ENCODE data around the gene RNFT1.
"Not testable (repeated sequence)": the region's sequence is repeated elsewhere in the genome, so short reads cannot be mapped to it uniquely, and the experiment has no call there.

RNFT1 gene

GRCh38 chr17:59964482-59965328 is at the start of gene RNFT1:
TSS of gene RNFT1 (minus strand) at chr17:59964740. CDS start at chr17:59964663, 77 bp downstream.
- Mint-ChIP-seq H3K4me1 (peaks cover 19% of the 10 kb centered on the region), H3K36me3 (ENCODE audit: low read depth) (peaks cover 15% of the 10 kb centered on the region), H3K4me3 (peak within 1 kb of the TSS; percentile 86), H3K27ac (peak within 1 kb of the TSS; percentile 87), H3K9me3 (no peaks in the 10 kb centered on the region), H3K27me3 (ENCODE audit: low read depth, poor library complexity) (peaks cover 4% of the 10 kb centered on the region)
- TF ChIP-seq CTCF (IDR thresholded peaks at IDR 0.05) = no peak
- DNase-seq = peak; percentile 96

- H3K36me3 Mint-ChIP-seq (ENCODE audit: low read depth); H3K9me3 Mint-ChIP-seq; H3K4me3 Mint-ChIP-seq; DNase-seq; H3K4me1 Mint-ChIP-seq; H3K27me3 Mint-ChIP-seq (ENCODE audit: low read depth, poor library complexity); H3K27ac Mint-ChIP-seq: not testable (repeated sequence)
Observed at GRCh38 chr17:60009326-60009725, 44.8 kb upstream of the RNFT1 start.

GRCh38 chr17:60008377-60008776 is 43.8 kb upstream of the RNFT1 start:
- not testable (repeated sequence) for H3K36me3 Mint-ChIP-seq (ENCODE audit: low read depth); H3K4me3 Mint-ChIP-seq

GRCh38 chr17:60006160-60006559 is 41.6 kb upstream of the RNFT1 start:
- TF ChIP-seq CTCF (IDR thresholded peaks at IDR 0.05) = no peak
- no peaks in the 10 kb centered on the region for H3K9me3 Mint-ChIP-seq
- no peak for DNase-seq
- peaks cover 4% of the 10 kb centered on the region for H3K27me3 Mint-ChIP-seq (ENCODE audit: low read depth, poor library complexity)
- no peaks in the 10 kb centered on the region for H3K36me3 Mint-ChIP-seq (ENCODE audit: low read depth)
- no peak overlapping the region for H3K27ac Mint-ChIP-seq
- peaks cover 9% of the 10 kb centered on the region for H3K4me1 Mint-ChIP-seq
- no peak overlapping the region for H3K4me3 Mint-ChIP-seq

More at GRCh38 chr17:60008377-60008776, 43.8 kb upstream of the RNFT1 start:
- not testable (repeated sequence) for H3K9me3 Mint-ChIP-seq; DNase-seq; H3K27ac Mint-ChIP-seq; H3K4me1 Mint-ChIP-seq; H3K27me3 Mint-ChIP-seq (ENCODE audit: low read depth, poor library complexity)

GRCh38 chr17:60004561-60004960 is 40.0 kb upstream of the RNFT1 start:
- H3K9me3 Mint-ChIP-seq; H3K27ac Mint-ChIP-seq; DNase-seq; H3K4me3 Mint-ChIP-seq; H3K36me3 Mint-ChIP-seq (ENCODE audit: low read depth); H3K4me1 Mint-ChIP-seq; H3K27me3 Mint-ChIP-seq (ENCODE audit: low read depth, poor library complexity): not testable (repeated sequence)

GRCh38 chr17:60002405-60002804 is 37.9 kb upstream of the RNFT1 start:
- not testable (repeated sequence) for DNase-seq

GRCh38 chr17:59996608-59997007 is 32.1 kb upstream of the RNFT1 start:
- H3K9me3 Mint-ChIP-seq, H3K4me1 Mint-ChIP-seq: not testable (repeated sequence)

More at GRCh38 chr17:60002405-60002804, 37.9 kb upstream of the RNFT1 start:
- H3K4me3 Mint-ChIP-seq; H3K4me1 Mint-ChIP-seq; H3K36me3 Mint-ChIP-seq (ENCODE audit: low read depth); H3K27me3 Mint-ChIP-seq (ENCODE audit: low read depth, poor library complexity); H3K9me3 Mint-ChIP-seq; H3K27ac Mint-ChIP-seq: not testable (repeated sequence)

GRCh38 chr17:59975166-59975565 is 10.6 kb upstream of the RNFT1 start:
- H3K4me1 Mint-ChIP-seq; H3K36me3 Mint-ChIP-seq (ENCODE audit: low read depth); H3K9me3 Mint-ChIP-seq; H3K27ac Mint-ChIP-seq; DNase-seq; H3K4me3 Mint-ChIP-seq: not testable (repeated sequence)
- peaks cover 15% of the 10 kb centered on the region for H3K27me3 Mint-ChIP-seq (ENCODE audit: low read depth, poor library complexity)

More at GRCh38 chr17:59996608-59997007, 32.1 kb upstream of the RNFT1 start:
- H3K27me3 Mint-ChIP-seq (ENCODE audit: low read depth, poor library complexity); H3K27ac Mint-ChIP-seq; H3K36me3 Mint-ChIP-seq (ENCODE audit: low read depth); DNase-seq; H3K4me3 Mint-ChIP-seq: not testable (repeated sequence)

GRCh38 chr17:59973483-59973882 is 8.9 kb upstream of the RNFT1 start:
- not testable (repeated sequence) for H3K9me3 Mint-ChIP-seq; H3K4me1 Mint-ChIP-seq; H3K27ac Mint-ChIP-seq; DNase-seq; H3K36me3 Mint-ChIP-seq (ENCODE audit: low read depth); H3K4me3 Mint-ChIP-seq
- peaks cover 15% of the 10 kb centered on the region for H3K27me3 Mint-ChIP-seq (ENCODE audit: low read depth, poor library complexity)

Data from nephron progenitor cell (in vitro differentiated cells).